GM13977 (cell line): Measurements from ENCODE around the gene FEM1B.

Experiments used
- DNase-seq: peaks from one replicate; pipeline ENCODE4 v3.0.0; 2012; ENCODE audit warnings: low spot score
- CTCF ChIP-seq: IDR thresholded peaks from 2 replicates; pipeline ENCODE4 v1.5.1; 2012; ENCODE audit warnings: mild to moderate bottlenecking, control low read depth; ENCODE audit not compliant: insufficient read depth; ENCODE audit errors: extremely low read depth, missing control alignments
- in situ Hi-C: fragments of 300-500 bp; cut with MboI; formaldehyde crosslinking; loops from one replicate; pipeline ENCODE4 v1.12.0; 2022; ENCODE audit warnings: low sequenced_read_pairs, low pct_unique_long_range_greater_than_20kb, mixed read lengths, inconsistent platforms; ENCODE audit not compliant: unreplicated experiment

Gene FEM1B

GRCh38 chr15:68298882-68299381, 21.4 kb downstream of the FEM1B start:
- DNase-seq: peak; percentile 69
- in situ Hi-C loops: no loop called here
- TF ChIP-seq CTCF: no peak

GRCh38 chr15:68299436-68299835, 21.9 kb downstream of the FEM1B start:
- no peak for DNase-seq
- no peak for TF ChIP-seq CTCF
- in situ Hi-C loops: no loop called here

- no peak for DNase-seq
- no peak for TF ChIP-seq CTCF
- in situ Hi-C loops: loop anchor here (10.0 to 25.0 kb wide), 2 partner anchors 234 to 362 kb away; no protein-coding TSS in a partner anchor
Measured at GRCh38 chr15:68300115-68300940, 22.8 kb downstream of the FEM1B start.

GRCh38 chr15:68301301-68301700, 23.8 kb downstream of the FEM1B start:
- in situ Hi-C loops: loop anchor here (10.0 to 25.0 kb wide), 2 partner anchors 234 to 361 kb away; no protein-coding TSS in a partner anchor

GRCh38 chr15:68302729-68303128, 25.2 kb downstream of the FEM1B start:
- in situ Hi-C loops: loop anchor here (10.0 to 25.0 kb wide), 2 partner anchors 232 to 360 kb away; no protein-coding TSS in a partner anchor
- no peak for TF ChIP-seq CTCF
- DNase-seq: no peak

More at GRCh38 chr15:68301301-68301700, 23.8 kb downstream of the FEM1B start:
- no peak for TF ChIP-seq CTCF
- DNase-seq: peak; percentile 2

- TF ChIP-seq CTCF: no peak
- in situ Hi-C loops: loop anchor here (10.0 to 25.0 kb wide), 2 partner anchors 232 to 359 kb away; no protein-coding TSS in a partner anchor
Measured at GRCh38 chr15:68303134-68303533, 25.6 kb downstream of the FEM1B start.

More at GRCh38 chr15:68303134-68303533, 25.6 kb downstream of the FEM1B start:
- no peak for DNase-seq
